Liver (tissue), 3 donors: ENCODE results near the gene C8B.

Experiments used
- CTCF ChIP-seq: fragments of 150-350 bp; IDR thresholded peaks from 2 replicates; pipeline ENCODE4 v1.5.1; 2017; ENCODE audit warnings: improper control_type of control experiment, low read depth, low read length; ENCODE audit not compliant: missing input control
- MAX ChIP-seq: IDR thresholded peaks from 2 replicates; pipeline ENCODE4 v1.6.1; 2016; ENCODE audit warnings: antibody characterized with exemption
- SP1 ChIP-seq: IDR thresholded peaks from 2 replicates; pipeline ENCODE4 v1.6.1; 2018; ENCODE audit warnings: antibody characterized with exemption, mild to moderate bottlenecking
- TAF1 ChIP-seq: conservative IDR thresholded peaks from 2 replicates; pipeline ENCODE4 v1.6.1; 2016; ENCODE audit warnings: antibody characterized with exemption, mild to moderate bottlenecking
- donor health status: healthy.
- donor health status: healthy.

- TF ChIP-seq MAX (no peak), SP1 (no peak), CTCF (no peak), TAF1 (no peak)
Observed at GRCh38 chr1:56958526-56958925, 7.3 kb downstream of the C8B start.
